ENCODE data around the gene SAMD5. TPM values are rescaled to one million over a fixed set of nuclear protein-coding genes. Genes with fewer than 3 reads are reported as not detected.

SAMD5 gene
- polyA plus RNA-seq, 1 donor from 2014 or later: 14.1 TPM

DNA sequence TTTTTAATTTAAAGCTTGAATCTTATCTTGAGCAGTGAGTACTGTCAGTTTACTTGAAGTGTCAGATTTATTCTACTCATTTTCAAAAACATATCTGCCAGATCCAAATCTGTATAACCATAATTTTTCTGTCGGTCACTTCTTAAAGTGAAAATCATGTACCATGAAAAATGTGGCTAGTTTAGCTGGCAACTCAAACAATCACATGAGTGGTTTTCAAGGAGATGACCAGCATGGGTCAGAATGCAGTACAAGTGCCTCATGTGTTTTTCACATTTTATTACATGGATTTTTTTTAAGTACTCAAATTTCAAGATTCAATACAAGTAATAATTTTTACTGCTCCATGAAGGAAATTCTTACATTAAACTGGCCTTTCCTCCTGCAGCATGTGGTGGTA, 11.0 kb upstream of the SAMD5 start:
- H3K9me2 ChIP-seq (ENCODE audit: insufficient read depth, low read length): peaks cover 1% of the 10 kb centered on the region
- no peaks in the 10 kb centered on the region for H3K36me3 ChIP-seq (ENCODE audit: insufficient read depth, low read length)
- H3K27me3 ChIP-seq (ENCODE audit: insufficient read depth, low read depth, low read length): peaks cover 5% of the 10 kb centered on the region
- no peak overlapping the region for H3K9ac ChIP-seq (ENCODE audit: low read length)
- H3K27ac ChIP-seq (ENCODE audit: low read length): no peak overlapping the region
- TF ChIP-seq SMC3 (conservative IDR thresholded peaks at IDR 0.05; ENCODE audit: poor library complexity) (no peak), EP300 (conservative IDR thresholded peaks at IDR 0.05; ENCODE audit: poor library complexity, severe bottlenecking) (no peak), MXI1 (conservative IDR thresholded peaks at IDR 0.05; ENCODE audit: poor library complexity, severe bottlenecking) (no peak), EZH2 (IDR thresholded peaks at IDR 0.05; ENCODE audit: borderline replicate concordance, insufficient read depth, low read length, poor library complexity, severe bottlenecking) (no peak)
- H3K4me3 ChIP-seq (ENCODE audit: low read length): no peak overlapping the region
- no peaks in the 10 kb centered on the region for H3K79me2 ChIP-seq (replicated peaks; ENCODE audit: insufficient read depth, low read length)
- H3K4me2 ChIP-seq (ENCODE audit: low read length): no peak overlapping the region
- no peaks in the 10 kb centered on the region for H4K20me1 ChIP-seq (ENCODE audit: insufficient read depth)
- no peaks in the 10 kb centered on the region for H3F3A ChIP-seq (ENCODE audit: insufficient read depth, low read length, poor library complexity, severe bottlenecking)
- H3K9me3 ChIP-seq (ENCODE audit: low read length): peaks cover 4% of the 10 kb centered on the region
- H2AFZ ChIP-seq (ENCODE audit: low read depth, low read length): no peak overlapping the region

DNA sequence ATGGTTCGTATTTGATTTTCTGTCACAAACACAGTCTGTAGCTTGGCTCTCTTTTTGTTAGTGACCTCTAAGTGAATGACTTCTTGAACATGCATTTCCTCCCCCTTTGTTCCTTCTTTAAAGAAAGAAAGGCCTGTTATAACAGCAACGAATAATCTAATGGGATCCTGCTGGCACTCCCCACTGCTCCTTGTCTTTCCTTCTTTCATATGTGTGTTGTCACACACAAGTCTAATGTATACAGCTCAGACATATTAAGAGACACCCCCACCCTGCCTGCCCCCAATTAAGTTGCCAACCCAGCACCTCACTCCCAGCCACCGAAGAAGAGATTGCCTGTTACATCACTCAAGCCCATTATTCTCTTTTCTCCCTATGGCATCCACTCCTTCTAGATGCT, 4.9 kb upstream of the SAMD5 start:
- H3K79me2 ChIP-seq (replicated peaks; ENCODE audit: insufficient read depth, low read length): no peaks in the 10 kb centered on the region
- no peaks in the 10 kb centered on the region for H3K36me3 ChIP-seq (ENCODE audit: insufficient read depth, low read length)
- H3K4me2 ChIP-seq (ENCODE audit: low read length): no peak overlapping the region
- no peak overlapping the region for H2AFZ ChIP-seq (ENCODE audit: low read depth, low read length)
- peaks cover 3% of the 10 kb centered on the region for H3K9me2 ChIP-seq (ENCODE audit: insufficient read depth, low read length)
- H3K9me3 ChIP-seq (ENCODE audit: low read length): no peaks in the 10 kb centered on the region
- H3F3A ChIP-seq (ENCODE audit: insufficient read depth, low read length, poor library complexity, severe bottlenecking): no peaks in the 10 kb centered on the region
- peak overlapping the region; percentile 61 for H3K27ac ChIP-seq (ENCODE audit: low read length)
- H3K4me3 ChIP-seq (ENCODE audit: low read length): no peak overlapping the region
- peaks cover 5% of the 10 kb centered on the region for H3K27me3 ChIP-seq (ENCODE audit: insufficient read depth, low read depth, low read length)
- H4K20me1 ChIP-seq (ENCODE audit: insufficient read depth): no peaks in the 10 kb centered on the region
- H3K9ac ChIP-seq (ENCODE audit: low read length): peak overlapping the region; percentile 0
- no peak for TF ChIP-seq EZH2 (IDR thresholded peaks at IDR 0.05; ENCODE audit: borderline replicate concordance, insufficient read depth, low read length, poor library complexity, severe bottlenecking)
- TF ChIP-seq, protein P1, sequence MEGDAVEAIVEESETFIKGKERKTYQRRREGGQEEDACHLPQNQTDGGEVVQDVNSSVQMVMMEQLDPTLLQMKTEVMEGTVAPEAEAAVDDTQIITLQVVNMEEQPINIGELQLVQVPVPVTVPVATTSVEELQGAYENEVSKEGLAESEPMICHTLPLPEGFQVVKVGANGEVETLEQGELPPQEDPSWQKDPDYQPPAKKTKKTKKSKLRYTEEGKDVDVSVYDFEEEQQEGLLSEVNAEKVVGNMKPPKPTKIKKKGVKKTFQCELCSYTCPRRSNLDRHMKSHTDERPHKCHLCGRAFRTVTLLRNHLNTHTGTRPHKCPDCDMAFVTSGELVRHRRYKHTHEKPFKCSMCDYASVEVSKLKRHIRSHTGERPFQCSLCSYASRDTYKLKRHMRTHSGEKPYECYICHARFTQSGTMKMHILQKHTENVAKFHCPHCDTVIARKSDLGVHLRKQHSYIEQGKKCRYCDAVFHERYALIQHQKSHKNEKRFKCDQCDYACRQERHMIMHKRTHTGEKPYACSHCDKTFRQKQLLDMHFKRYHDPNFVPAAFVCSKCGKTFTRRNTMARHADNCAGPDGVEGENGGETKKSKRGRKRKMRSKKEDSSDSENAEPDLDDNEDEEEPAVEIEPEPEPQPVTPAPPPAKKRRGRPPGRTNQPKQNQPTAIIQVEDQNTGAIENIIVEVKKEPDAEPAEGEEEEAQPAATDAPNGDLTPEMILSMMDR (IDR thresholded peaks at IDR 0.05; ENCODE audit: poor library complexity, severe bottlenecking): no peak
- no peak for TF ChIP-seq TAF1 (IDR thresholded peaks at IDR 0.05; ENCODE audit: low read depth)
- TF ChIP-seq REST (IDR thresholded peaks at IDR 0.05; ENCODE audit: borderline replicate concordance): peak; percentile 48
- peak; percentile 89 for TF ChIP-seq EP300 (conservative IDR thresholded peaks at IDR 0.05; ENCODE audit: poor library complexity, severe bottlenecking)
- peak; percentile 15 for TF ChIP-seq MXI1 (conservative IDR thresholded peaks at IDR 0.05; ENCODE audit: poor library complexity, severe bottlenecking)
- no peak for TF ChIP-seq RAD21 (conservative IDR thresholded peaks at IDR 0.05)
- TF ChIP-seq SMC3 (conservative IDR thresholded peaks at IDR 0.05; ENCODE audit: poor library complexity): no peak
- peak; percentile 82 for TF ChIP-seq POLR2AphosphoS5 (IDR thresholded peaks at IDR 0.05)
